NCI-H345 treated with DMSO at 0.1 percent for 48 hours (cell line): ENCODE measurements around the gene GRAMD4.
A peak's percentile ranks its signal among the peaks of the same experiment; 100 is the strongest.

Experiments used
- DNase-seq: peaks from one replicate; lab custom pipeline; 2025; ENCODE audit not compliant: unreplicated experiment; lab: John Stamatoyannopoulos, UW

The GRAMD4 gene

DNA sequence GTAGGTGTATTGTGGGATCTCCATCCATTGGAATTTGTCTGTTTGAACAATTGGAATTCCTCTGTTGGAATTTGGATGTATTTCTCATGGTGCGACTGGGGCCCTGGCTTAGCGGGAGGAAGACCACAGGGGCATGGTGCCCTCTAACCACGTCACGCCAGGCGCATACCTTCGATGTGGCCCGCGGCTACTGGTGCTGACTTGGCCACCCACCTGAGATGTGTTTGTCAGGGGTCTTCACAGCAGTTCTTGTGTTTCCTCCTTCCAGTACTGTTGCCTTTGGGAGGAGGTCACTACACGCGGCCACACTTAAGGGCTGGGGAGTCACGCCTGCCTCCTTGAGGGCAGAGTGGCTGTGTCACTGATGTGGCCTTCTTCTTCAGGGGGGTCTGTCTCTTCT lies 36.6 kb upstream of the GRAMD4 start:
- no peak for DNase-seq

DNA sequence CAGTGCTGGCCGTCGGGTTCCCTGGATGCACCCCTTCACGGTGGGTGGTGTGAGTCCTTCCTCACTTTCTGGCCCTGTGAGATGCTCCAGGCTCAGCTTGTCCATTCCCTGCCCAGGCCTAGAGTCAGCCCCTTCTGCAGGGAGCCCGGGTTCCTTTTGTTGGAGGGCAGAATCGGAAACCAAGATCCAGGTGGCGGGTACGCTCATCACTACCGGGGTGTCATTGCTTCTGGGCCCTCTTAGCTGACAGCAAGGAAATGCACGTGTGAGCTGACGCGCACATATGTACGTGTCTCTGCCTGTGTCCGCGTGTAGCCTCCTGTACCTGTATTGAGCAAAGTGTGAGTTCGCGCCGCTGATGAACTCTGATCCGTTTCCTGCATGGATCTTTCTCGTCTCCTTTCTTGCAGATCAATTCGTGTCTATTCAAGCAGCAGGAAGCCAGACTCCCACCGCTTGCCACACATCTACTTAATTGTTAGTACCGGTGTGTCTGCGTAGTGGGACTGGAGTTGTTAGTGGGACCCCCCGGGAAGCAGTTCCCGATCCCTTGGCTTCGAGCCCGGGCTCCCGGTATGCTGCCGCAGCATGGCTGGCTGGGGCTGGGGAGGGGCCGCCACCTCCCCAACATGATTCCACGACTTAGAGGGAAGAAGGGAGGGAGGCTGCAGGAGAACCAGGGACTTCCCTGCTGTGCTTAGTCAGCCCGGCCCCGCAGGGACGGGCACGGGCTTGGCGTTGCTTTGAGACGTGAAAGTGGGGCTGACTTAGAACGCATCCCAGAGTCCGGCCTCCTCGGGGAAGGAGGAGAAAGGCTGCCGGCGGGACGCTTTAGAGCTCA lies 35.9 kb upstream of the GRAMD4 start:
- peak; percentile 51 for DNase-seq

DNA sequence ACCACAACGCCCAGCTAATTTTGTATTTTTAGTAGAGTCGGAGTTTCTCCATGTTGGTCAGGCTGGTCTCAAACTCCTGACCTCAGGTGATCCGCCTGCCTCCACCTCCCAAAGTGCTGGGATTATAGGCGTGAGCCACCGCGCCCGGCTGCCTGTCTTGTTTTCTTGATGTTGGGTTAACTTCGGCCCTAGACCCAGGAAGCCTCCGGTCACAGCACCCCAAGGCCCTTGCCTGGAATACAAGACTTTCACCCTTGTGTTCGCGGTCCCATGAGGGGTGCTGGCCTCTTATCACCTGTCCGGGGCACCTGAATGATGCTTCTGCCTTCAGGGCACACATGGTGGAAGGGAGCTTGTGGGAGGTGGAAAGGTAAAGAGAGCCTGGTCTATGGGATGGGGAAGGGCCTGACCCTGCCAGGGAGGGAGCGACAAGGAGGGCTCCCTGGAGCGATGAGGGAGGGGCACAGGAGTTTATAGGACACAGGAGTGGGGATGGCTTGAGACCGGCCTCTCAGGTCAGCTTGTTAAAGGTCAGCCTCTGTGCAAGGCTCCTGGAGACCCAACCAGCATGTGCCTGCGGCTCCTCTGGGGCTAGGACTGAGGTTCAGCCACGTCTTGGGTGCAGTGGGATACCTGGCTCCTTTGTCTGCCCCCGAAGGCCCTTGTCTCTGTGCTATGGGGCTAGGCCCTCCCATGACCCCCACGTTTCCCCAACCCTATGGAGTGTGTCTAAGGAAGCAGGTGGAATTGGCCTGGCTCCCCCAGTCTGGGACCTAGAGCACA lies 34.7 kb upstream of the GRAMD4 start:
- DNase-seq, result no peak

DNA sequence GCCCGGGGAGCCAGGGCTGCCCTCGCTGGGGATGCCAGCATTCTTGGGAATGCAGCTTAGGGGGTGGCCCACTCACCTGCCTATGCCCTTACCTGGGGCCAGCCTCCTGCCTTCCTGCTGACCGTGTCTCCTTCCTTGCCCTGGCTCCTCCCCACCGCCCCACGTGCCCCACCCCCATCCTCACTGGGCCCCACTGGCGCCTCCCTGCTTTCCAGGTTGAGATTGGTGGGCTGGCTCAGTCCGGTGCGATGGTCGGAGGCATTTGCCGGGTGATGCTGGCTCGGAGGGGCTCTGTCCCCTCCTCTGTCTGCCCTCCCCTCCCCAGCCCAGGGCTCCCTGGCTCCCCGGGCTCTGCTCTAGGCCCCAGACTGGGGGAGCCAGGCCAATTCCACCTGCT lies 34.1 kb upstream of the GRAMD4 start:
- DNase-seq, result no peak

DNA sequence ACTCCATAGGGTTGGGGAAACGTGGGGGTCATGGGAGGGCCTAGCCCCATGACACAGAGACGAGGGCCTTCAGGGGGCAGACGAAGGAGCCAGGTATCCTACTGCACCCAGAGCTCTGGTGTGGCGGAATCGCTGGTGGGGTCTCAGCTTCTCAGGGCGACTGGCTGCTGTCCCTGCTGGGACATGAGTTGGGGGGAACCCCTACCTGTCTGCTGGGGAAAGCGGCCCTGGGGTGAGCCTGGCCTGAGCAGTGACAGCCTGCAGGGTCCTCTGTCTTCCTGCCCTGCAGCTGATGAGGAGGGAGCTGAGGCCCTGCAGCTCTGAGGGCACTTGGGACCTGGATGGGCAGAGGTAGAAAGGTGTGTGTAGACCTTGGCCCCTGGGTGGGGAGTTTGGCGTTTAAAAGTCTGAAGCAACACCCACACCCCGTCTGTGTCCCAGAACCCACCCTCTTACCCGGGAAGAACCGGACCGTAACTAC lies 33.6 kb upstream of the GRAMD4 start:
- no peak for DNase-seq

DNA sequence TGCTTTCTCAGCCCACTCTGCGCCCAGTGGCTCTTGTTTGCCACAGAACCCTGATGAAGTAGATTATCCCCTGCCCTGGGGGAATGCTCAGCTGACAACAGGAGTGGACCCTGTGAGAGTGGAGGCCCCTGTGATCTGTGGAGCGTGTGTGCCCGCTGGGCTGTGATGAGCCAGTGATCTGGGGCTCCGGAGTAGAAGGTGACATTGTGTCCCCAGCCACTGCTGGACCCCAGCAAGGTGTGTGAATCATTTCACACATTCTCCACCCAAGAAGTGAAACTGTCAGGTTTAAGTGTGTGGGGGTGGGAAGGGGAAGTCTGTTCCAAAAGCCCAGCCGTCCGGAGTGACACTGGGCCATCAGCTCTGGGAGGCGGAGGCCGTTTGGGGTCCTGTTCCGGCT lies 33.1 kb upstream of the GRAMD4 start:
- DNase-seq, result no peak

DNA sequence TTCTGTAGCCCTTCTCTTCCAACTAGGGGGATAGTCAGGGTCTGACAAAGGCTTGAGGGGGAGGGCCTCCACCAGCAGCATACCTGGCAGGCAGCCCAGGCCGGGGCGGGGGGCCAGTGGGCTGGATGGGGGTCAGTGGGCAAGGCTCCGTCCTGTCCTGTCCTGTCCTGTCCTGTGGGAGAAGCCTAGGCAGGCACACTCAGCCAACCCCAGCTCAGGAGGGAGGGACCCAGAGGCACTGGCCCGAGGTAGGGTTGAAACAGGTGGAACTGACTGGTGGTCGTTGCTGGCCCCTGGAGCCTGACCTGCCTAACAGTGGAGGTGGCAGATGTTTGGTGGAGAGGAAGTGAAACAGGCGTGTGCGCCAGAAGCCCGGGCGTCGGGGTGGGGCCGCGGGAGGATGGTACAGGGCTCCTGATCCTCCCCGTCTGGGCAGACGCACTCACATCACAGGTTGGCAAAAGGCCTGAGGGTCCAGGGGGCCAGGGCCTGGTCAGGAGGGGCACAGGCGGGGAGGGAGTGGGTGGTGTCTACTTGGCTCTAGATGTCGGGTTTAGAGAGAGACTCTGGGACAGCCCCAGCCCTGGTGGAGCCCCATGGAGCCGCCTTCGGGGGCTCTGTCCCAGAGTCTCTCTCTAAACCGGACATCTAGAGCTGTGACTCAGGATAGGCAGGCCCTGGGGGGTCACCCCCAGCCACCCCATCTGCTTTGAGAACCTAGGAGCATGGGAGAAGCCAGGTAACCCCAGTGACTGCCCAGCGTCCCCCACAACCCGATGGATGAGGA lies 32.5 kb upstream of the GRAMD4 start:
- no peak for DNase-seq

DNA sequence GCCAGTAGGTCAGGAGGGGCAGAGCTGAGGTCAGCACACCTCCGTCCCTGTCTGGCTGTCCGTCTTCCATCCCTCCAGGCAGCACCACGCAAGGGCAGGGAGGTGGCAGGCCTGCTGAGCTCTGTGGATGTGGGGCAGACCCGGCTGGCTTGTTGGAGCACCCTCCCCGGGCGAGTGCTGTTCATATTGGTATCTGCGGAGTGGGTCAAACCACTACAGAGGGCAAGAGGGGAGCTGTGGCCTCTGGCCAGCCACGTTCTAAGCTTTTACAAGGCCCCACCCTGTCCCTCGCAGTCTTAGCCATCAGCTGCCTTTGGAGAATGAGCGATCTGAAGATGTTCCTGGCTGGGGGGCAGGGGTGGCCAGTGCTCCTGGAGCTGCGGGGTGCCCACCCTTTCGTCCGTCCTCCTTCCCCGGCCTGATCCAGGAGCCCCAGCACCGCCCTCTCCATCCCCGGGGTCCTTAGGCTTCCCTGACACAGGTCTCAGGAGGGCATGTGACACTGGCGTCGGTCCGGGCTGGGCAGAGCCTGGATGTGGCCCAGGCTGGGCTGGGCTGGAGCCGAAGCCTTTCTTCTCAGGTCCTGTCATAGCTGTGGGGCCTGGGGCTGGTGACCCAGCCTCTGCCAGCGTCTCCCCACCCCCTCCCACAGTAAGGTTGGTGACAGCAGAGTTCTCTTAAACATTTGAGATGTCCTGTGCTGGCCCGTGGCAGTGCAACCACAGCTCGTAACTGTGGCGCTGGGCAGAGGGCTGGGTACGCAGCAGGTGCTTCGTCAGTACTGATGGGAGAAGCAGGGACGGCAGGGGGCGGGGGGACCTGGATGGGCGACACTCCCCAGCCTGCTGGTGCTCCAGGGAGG lies 31.7 kb upstream of the GRAMD4 start:
- no peak for DNase-seq

DNA sequence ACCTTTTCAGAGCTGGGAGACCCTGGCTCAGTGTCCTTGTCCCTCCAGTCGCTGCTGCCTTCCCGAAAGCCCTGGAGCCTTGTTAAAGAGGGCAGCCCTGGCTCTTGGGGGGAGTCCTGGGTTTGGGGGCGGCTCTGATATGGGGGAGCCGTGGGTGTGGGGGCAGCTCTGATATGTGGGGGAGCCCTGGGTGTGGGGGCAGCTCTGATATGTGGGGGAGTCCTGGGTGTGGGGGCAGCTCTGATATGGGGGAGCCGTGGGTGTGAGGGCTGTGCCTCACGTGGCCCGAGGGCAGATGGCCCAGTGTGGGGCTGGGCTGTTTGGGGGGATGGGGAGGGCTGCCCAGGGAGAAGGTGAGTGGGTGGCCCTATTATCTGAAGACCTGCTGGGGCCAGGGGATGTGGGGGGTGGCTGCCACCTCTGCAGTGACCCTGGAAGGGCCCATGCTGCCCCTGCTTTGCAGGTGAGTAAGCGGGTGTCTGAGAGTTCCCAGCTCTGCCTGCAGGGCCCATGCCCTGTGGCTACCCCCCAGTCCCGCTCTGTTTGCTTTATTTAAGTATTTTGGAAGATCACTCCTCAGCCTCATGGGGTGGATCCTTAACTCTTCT lies 30.9 kb upstream of the GRAMD4 start:
- no peak for DNase-seq

DNA sequence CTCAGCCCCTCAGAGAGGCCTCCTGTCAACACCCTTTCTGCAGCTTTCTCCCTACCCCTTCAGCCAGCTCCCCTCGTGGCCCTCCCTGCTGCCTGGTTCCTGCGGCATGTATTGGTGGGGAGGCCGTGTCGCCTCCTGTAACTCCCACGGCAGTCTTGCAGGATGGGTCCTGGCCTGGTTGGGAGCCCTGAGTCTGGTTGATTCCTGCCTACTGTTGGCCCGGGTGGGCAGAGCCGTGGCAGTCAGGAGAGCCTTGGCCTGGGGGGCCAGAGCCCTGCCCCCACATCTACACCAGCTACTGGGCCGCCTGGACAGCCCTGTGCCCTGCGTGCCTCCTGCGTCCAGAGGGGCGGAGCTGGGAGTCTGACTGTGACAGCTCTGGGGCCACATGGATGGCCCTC lies 30.3 kb upstream of the GRAMD4 start:
- DNase-seq, result no peak

DNA sequence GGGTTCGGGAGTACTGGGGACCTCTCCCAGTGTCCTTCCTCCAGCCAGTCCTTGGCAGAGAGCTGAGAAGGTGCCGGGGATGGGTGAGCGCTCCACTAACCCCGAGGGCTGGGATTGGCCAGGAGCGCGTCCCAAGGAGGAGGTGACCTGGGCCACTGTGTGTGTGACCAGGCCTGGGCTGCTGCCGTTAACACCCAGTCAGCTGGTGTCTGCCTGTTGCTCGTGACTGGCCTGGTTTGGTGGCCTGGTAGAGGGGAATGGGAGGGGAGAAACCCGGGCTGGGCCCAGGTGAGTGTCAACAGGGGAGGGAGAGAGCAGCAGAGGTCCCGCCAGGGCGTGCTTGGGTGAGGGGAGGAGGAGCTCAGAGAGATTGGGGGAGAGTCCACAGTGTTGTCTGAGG lies 29.9 kb upstream of the GRAMD4 start:
- DNase-seq, result no peak

DNA sequence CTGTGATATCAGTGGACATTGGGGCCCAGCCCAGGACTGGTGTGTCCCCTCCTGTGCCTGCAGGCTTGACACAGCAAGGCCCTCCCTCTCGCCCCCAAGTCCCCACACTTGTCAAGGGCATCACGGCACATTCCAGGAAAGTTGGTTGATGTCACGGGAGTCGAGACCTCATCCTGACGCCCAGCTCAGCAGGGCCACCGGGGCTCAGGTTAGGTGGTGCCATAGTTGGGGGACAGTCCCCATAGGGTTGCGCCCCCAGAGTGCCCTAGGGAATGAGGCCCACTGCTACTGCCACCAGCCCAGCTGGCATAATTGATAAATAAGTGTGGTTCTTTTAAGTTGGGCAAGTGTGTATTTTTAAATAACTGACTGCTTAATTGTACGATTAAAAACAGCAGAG lies 28.3 kb upstream of the GRAMD4 start:
- DNase-seq, result no peak

DNA sequence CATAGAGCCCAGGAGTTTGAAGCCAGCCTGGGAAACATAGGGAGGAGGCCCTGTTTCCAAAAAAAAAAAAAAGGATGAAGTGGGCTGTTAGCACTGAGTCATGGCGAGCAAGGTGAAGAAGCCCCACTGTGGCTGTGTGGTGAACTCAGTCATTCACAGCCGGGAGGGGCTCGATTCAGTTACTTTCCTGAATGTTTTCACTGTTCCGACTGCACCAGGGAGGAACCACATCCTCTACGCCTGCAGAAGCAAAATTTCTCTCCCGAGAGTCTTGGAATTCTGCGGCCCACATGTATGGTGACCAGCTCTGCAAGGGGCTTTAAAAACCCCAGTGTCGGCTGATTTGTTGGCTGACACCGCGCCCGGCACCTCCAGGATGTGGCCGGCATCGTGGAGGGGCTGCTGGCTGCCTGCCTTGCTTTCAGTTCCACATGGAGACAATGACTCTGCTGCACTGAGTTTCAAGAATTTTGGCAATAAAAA lies 27.8 kb upstream of the GRAMD4 start:
- no peak for DNase-seq

DNA sequence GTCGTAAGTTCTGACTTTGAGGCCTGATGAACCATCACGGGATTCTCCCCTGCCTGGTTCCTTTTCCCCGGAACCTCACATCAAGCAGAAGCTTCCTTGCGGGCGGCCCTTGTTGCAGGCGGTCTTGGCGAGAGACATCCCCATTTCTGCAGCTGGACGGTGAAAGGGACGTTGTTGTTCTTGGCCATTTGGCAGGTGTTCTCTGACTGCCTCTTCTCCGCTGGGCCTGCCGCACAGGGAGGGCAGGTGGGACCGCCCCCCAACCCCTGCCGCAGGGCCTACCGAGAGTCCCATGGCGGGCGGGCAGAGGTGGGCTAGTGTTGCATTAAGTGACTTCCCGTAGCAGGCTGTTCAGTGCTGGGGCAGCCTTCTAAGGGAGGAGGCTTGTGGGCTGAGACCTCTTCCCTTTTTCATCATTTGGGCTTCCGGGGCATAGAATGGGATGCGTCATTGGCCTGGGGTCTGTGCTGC lies 26.9 kb upstream of the GRAMD4 start:
- DNase-seq, result no peak

DNA sequence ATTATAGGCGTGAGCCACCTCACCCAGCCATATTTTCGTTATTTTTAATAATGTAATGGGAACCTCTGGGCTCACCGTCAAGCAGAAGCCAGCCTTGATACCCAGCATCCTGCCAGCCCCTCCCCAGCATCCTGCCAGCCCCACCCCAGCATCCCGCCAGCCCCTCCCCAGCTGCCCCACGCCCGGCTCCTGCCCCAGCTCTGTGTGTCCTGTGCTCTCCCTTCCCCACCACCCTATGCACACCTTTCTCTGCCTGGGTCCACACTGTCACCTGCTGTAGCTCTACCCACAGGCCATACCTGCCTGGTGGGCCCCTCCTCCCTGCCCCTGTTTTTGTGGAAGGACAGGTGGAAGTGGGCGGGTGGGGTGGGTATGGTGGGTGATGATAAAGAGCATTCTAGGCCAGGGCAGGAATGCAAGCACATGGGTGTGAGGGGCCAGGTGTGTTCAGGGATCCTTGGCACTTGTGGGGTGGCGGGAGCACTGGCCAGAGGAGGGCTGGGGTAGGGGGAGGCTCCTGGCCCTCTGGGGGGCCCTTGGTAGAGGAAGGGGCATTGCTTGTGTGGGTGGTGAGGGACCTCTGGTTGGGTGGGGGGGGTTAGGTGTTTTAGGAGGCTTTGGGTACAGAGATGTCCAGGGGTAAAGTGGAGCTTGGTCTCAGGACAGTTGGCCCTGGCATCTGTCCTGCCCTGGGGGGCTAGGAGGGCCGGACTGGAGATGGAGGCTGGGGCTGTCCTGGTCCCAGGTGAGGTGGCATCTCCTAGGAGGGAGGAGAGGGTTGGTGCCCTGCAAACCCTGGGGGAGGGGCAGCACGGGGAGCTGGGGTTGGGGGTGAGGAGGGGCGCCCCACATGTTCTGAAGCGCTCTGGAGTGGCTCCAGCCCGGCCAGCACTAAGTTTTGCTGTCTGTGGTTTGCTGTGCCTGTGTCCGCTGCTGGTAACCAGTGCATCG lies 25.9 kb upstream of the GRAMD4 start:
- DNase-seq, result no peak

DNA sequence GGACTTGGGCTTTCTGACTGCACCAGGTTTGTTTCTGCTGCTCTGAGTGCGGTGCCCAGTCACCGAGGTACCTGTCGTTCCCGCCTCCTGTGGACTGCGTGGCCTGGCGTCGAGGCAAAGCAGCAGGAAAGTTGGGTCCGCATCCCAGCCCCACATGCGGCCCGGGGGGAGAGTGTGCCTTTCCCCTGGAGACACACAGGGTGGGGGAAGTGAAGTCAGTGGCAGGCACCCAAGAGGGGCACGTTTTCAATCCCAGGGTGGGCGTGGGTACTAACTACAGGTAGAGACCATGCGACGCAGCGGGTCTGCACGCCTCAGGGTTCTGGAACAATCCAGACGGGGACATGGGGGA lies 25.3 kb upstream of the GRAMD4 start:
- DNase-seq, result no peak

DNA sequence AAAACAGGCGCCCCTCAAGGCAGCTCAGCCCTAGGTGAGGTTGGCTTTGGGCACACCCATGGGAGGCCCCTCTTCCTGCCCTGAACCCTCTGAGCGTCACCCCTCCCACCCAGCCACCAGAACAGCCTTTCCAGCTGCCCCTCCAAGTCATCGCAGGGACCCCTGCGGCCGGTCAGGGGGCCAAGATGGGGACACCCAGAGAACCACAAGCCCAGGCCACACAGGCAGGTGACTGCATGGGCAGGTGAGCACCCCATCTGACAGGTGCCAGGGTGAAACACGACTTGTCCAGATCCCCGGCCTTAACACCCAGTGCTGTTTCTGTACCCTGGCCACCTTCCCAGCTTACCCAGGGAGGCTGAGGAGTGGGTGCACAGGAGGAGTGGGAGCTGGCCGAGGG lies 24.6 kb upstream of the GRAMD4 start:
- no peak for DNase-seq

DNA sequence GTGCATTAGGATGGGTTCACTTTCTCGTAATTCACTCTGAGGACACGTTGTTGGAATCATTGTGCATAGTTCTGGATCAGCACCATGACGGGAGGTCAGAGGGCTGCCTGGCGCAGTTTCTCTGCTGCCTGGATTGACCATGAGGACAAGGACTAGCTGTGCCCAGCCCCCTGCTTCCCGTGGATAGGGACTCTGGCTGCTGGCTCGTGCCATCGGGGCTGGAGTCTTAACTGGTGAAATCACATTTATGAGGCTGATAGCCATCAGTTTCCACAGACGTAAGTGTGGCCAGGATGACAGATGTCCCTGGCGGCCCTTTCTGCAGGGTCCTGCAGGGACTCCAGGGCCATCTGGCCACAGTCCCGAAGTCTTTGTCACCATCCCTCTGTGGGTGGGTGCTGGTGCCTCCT lies 24.1 kb upstream of the GRAMD4 start:
- no peak for DNase-seq

DNA sequence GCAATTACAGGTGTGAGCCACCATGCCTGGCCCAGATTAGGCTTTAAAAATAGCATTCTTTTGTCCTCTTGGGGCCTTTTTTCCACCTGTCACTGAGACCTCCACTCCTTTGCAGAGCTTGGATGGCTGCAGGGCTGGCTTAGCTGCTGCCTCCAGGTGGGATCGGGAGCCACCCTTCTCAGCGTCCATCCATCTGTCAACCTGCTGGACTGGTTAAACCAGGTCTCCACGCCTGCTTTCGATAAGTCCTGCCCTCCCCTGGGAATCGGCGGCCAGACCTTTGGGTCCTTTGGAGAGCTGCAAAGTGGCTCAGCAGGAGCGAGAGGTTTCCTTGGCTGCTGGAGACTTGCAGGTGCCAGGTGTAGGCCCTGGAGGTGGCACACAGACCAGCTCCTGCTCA lies 23.4 kb upstream of the GRAMD4 start:
- DNase-seq, result peak; percentile 82
